H54 (cell line): ENCODE measurements around the gene CTH.
"Not testable (repeated sequence)": the region's sequence is repeated elsewhere in the genome, so short reads cannot be mapped to it uniquely, and the experiment has no call there.

ENCODE experiments used
- DNase-seq: peaks from one replicate; pipeline ENCODE4 v3.0.0; 2011; ENCODE audit warnings: low spot score, mixed read lengths; ENCODE audit not compliant: insufficient read length
- FAIRE-seq: peaks from 3 replicates; lab custom pipeline; 2011; peaks lifted over from hg19 to GRCh38; lab: Jason Lieb, UNC
- POLR2A ChIP-seq: IDR thresholded peaks from 2 replicates; pipeline ENCODE4 v1.6.1; 2011; ENCODE audit warnings: low read depth, mild to moderate bottlenecking, low read length

The CTH gene

DNA sequence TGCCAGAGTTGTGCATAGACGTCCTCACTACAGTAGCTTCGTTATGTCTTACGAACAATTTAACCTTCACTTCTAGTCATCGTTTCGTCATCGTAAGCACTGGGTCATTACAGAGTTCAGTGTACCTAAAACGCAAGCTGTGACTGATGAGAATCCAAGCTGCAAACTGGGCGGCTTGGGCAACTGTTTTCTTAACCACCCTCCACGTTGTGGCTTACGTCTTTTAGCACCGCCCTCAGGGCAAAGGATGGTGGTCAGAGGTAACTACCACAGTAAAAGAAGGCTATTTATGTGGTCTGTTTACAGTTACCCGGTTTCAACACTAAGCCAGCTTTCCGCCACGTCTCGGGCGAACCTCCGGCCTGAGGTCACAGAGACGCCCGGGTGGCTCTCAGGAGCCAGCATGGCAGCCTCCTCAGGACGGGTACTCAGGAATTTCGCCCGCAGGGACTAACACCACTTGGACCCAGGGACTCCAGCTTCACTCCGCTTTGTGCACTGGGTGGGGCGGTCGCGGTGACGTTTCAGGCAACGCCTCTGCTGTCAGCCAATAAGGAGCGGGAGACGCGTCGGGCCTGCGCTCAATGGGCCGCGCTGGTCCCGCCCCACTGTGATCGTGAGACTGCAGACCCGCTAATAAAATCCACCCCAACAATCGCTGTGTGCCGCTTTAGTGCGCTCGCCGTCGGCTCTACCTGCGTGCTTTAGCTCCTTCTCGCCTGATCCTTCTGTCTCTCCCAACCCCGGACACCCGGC lies at the start of gene CTH:
Gene CTH (plus strand): TSS at position 665 of the 756 bp plus-strand sequence. CDS start 148 bp downstream, outside the sequence.
- TF ChIP-seq POLR2A = peak; percentile 39; the same call in 1 of the 2 replicates
- FAIRE-seq = peak; percentile 97
- DNase-seq = peak; percentile 86

DNA sequence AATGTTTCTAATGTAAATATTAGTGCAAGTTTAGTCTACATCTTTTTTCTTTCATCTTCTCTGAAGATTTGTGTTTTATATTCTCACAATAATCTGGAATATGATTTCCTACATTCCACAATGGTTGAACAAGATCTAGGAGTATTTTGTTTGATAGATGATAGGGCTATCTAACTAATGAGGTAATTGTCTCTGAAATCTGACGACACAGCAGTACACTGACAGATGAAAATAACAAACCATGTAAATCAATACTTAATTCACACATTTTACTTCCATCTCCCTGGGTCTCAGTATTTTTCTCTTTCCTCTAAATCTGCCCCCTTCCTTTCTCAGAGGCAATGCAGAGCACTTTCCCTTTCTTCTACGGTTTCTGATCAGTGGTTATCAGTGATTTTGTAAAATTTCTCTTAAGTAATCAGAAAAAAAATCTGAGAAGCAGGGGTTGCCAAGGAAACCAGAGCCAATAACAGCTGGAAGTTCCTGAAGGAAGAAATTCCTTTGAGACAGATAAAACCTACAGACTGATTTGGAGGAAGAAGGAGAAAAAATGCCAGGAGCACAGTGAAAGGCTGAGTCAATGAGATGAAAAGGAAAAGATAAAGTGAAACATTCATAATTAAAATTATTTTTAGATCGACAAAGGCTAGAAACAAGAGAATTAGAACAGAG lies 49.2 kb upstream of the CTH start:
- no peak for TF ChIP-seq POLR2A
- peak; percentile 27 for FAIRE-seq
- DNase-seq = no peak

DNA sequence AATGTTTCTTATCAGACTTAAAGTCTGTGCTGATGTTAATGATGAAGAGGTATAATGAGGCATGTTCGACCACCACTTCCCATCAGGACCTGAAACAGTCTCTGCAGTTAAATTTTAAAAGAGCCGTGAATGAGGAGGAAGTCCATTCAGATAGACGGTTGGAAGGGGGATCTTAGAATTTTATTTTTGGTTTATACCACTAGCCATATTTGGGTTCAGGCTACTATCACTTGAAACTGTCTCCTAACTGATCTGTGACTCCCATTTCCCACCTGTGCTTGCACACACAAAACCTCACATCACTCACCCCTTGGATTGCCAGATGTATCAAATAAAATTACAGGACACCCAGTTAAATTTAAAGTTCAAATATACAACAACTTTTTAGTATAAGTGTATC lies 46.6 kb upstream of the CTH start:
- TF ChIP-seq POLR2A = no peak
- FAIRE-seq (no peak), DNase-seq (no peak)

DNA sequence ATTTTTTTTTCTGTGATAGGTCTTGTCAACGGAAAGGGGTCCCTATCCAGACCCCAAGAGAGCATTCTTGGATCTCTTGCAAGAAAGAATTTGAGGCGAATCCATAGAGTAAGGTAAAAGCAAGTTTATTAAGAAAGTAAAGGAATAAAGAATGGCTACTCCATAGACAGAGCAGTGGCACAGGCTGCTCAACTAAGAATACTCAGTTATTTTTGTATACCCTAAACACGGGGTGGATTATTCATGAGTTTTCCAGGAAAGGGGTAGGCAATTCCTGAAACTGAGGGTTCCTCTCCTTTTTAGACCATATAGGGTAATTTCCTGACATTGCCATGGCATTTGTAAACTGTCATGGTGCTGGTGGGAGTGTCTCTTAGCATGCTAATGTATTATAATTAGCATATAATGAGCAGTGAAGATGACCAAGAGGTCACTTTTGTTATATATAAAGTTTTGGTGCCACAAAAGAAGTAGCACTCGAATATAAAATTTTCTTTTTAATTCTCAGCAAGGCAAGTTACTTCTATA lies 44.6 kb upstream of the CTH start:
- DNase-seq, FAIRE-seq: not testable (repeated sequence)

DNA sequence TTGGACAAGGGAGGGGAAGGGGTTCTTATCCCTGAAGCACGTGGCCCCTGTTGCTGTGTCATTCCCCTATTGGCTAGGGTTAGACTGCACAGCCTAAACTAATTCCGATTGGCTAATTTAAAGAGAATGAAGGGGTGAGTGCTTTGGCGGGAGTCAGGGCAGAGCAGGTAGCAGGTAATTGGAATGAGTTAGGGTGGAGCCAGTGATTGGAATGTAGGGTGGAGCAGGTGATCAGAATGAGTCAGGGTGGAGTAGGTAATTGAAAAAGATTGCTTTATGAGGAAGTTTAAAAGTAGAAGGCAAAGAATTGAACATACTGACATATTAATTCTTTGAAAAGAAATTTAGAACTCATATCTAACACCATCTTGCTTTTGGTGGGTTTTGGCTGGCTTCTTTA lies 44.1 kb upstream of the CTH start:
- DNase-seq, FAIRE-seq: not testable (repeated sequence)

DNA sequence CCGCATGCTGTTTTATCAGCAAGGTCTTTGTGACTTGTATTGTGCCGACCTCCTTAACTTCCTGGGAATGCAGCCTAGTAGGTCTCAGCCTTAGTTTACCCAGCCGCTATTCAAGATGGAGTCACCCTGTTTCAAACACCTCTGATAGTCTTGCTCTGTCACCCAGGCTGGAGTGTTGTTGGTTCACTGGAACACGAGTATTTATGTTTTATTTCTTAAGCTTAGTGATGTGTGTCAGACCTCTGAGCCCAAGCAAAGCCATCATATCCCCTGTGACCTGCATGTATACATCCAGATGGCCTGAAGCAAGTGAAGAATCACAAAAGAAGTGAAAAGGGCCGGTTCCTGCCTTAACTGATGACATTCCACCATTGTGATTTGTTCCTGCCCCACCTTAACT lies 43.7 kb upstream of the CTH start:
- DNase-seq, FAIRE-seq: not testable (repeated sequence)

DNA sequence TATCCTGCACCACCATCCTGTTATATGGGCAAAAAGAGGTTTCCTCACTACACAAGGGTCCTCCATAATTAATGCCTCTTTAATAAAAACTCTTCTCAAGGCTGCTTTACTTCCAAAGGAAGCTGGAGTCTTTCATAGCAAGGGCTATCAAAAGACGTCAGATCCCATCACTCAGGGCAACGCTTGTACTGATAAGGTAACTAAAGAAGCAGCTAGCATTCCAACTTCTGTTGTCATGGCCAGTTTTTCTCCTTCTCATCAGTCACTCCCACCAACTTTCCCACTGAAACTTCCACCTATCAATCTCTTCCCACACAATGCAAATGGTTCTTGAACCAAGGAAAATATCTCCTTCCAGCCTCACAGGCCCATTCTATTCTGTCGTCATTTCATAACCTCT lies 39.5 kb upstream of the CTH start:
- not testable (repeated sequence) for DNase-seq, FAIRE-seq

DNA sequence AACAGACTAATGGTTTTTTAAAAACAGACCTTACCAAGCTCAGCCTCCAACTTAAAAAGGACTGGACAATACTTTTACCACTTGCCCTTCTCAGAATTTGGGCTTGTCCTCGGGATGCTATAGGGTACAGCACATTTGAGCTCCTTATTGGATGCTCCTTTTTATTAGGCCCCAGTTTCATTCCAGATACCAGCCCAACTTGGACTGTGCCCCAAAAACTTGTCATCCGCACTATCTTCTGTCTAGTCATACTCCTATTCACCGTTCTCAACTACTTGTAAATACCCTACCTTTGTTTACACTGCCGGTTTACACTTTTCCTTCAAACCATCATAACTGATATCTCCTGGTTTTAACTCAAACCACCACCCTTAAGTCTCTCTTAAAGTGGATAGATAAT lies 38.6 kb upstream of the CTH start:
- DNase-seq = no peak
- no peak for TF ChIP-seq POLR2A
- FAIRE-seq = no peak

DNA sequence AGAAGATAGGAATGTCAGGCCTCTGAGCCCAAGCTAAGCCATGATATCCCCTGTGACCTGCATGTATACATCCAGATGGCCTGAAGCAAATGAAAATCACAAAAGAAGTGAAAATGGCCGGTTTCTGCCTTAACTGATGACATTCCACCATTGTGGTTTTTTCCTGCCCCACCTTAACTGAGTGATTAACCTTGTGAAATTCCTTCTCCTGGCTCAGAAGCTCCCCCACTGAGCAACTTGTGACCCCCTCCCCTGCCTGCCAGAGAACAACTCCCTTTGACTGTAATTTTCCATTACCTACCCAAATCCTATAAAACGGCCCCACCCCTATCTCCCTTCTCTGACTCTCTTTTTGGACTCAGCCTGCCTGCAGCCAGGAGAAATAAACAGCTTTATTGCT lies 37.5 kb upstream of the CTH start:
- DNase-seq, FAIRE-seq: not testable (repeated sequence)

DNA sequence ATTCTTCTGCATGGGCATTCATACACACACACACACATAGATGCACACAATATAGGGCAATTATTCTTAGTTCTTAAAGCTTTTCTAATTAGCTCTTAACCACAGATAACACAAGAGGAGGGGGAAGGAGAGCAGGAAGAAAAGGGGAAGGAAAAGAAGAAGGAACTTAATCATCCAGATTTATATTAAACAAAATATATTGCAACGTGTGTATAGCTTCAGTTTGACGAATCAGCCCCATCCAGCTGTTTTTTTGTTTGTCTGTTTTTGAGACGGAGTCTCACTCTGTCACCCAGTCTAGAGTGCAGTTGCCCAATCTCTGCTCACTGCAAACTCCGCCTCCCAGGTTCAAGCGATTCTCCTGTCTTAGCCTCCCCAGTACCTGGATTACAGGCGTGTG lies 34.9 kb upstream of the CTH start:
- no peak for FAIRE-seq
- DNase-seq = no peak
- TF ChIP-seq POLR2A = no peak

DNA sequence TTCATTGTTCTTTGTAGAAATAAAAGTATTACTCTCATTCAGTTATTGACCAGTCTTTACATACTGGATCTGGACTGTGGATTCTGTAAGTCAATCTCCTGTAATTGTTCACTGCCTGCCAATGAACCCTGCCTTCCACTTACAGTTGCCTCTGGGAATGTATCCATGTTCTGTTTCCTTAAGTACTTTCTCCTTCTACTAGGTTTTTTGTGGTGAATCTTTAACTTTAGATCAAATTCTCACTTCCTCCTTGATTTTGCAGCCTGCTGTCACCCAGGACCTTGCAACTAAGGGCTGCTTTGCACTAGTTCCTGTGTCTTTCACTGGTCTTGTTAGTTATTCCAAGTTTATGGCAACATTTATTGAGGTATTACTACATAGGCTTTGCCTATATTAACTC lies 28.4 kb upstream of the CTH start:
- TF ChIP-seq POLR2A = no peak
- DNase-seq = no peak
- no peak for FAIRE-seq

DNA sequence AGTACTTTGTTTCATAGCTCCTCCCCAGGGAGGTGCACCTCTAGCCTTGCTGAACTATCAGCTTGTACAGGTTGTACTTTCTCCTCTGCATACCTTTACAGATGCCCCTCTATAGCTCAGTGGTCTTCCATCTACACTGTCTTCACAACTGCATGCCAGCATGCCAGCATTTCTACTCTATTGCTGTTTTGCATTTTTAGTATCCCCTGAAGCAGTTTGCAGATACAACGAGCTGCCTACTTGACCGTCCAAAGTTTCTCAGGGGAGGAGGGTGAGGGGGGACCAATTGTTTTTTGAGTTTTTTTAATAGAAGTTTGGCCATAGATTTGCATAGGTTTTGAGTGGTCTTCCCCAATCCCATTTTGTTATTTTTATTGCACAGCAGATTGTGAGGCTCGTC lies 27.6 kb upstream of the CTH start:
- FAIRE-seq = no peak
- no peak for TF ChIP-seq POLR2A
- DNase-seq = no peak

DNA sequence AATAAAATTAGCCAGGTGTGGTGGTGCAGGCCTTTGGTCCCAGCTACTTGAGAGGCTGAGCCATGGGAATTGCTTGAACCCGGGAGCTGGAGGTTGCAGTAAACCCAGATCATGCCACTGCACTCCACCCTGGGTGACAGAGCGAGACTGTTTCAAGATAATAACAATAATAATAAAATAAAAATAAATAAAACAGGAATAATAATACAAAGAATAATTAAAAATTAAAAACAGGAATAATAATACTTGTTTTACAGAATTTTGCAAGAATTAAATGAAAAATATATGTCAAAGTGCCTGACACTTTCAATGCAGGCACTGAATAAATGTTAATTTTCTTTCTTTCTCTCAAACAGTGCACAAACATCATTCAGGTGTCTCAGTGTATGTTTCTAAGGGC lies 26.5 kb upstream of the CTH start:
- DNase-seq (no peak), FAIRE-seq (no peak)
- no peak for TF ChIP-seq POLR2A

DNA sequence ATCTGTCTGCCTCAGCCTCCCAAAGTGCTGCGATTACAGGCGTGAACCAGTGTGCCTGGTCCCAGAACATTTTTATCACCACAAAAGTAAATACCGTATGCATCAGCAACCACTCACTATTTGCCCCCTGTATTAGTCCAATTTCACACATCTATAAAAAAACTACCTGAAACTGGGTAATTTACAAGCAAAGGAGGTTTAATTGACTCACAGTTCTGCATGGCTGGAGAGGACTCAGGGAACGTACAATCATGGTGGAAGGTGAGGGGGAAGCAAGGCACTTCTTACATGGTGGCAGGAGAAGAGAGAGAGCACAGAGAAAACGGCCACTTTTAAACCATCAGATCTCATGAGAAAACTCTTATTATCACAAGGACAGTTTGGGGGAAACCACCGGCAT lies 25.6 kb upstream of the CTH start:
- DNase-seq (no peak), FAIRE-seq (no peak)
- no peak for TF ChIP-seq POLR2A

DNA sequence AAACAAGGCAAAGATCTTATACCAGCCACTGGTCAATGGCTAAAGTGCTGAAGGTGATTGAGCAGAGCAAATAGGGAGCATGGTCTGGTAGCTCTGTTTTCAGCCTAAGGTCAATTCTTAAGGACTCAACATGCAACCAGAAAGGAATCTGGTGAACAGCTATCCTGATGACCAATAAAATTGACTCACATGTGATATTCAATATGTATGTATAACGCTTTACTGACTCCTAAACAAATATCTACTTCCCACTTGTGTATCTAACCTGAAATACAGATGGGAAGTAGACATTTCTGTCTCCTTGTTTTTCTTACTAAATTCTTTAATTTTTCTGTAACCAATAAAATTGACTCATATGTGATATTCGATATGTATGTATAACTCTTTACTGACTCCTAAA lies 24.9 kb upstream of the CTH start:
- DNase-seq = no peak
- FAIRE-seq = no peak
- no peak for TF ChIP-seq POLR2A

DNA sequence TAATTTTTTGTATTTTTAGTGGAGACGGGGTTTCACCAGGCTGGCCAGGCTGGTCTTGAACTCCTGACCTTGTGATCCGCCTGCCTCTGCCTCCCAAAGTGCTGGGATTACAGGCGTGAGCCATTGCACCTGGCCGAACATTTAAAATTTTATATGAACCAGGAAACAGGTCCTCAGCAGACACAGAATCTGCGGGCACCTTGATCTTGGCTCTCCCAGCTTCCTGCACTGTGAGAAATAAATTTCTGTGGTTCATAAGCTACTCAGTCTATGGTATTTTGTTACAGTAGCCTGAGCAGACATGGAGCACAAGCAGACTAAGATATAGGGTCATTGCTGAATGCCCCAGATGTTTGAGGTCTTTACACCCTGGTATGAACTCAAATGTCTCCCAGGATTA lies 23.6 kb upstream of the CTH start:
- no peak for TF ChIP-seq POLR2A
- DNase-seq (no peak), FAIRE-seq (no peak)
